Body of pancreas (tissue), 4 donors: Measurements from ENCODE around the gene SLC36A1. TPM values are rescaled to one million over a fixed set of nuclear protein-coding genes. Genes with fewer than 3 reads are reported as not detected.
A peak's percentile ranks its signal among the peaks of the same experiment; 100 is the strongest.

Experiments
- ATAC-seq: fragments of 150-250 bp; one replicate; pipeline ENCODE4 v1.9.1; 2016
- DNase-seq, 4 donors: peaks; one replicate each; pipeline ENCODE4 v3.0.0-alpha.2; 2019
- H3K27ac ChIP-seq, 4 donors: fragments of 200-600 bp; sonication (generic); 1 replicate in 3 of 4; 2 replicates in 1 of 4; pipeline versions ENCODE4 v1.5.1 to v1.6.1; 2016 to 2019; ENCODE audit warnings: mild to moderate bottlenecking in 1 of 4, mixed read lengths in 1 of 4, moderate library complexity in 1 of 4
- H3K27me3 ChIP-seq, 2 donors: fragments of 200-600 bp; sonication (generic); one replicate each; pipeline ENCODE4 v1.6.0; 2016; ENCODE audit warnings: mild to moderate bottlenecking in 1 of 2
- H3K36me3 ChIP-seq, 2 donors: fragments of 200-600 bp; sonication (generic); replicated peaks in 1 of 2; 2 replicates each; pipeline ENCODE4 v1.5.1; 2016; ENCODE audit warnings: low read depth in 2 of 2; ENCODE audit not compliant: insufficient read depth in 1 of 2
- H3K4me1 ChIP-seq: fragments of 200-600 bp; sonication (generic); one replicate; pipeline ENCODE4 v1.6.0; 2016
- H3K4me3 ChIP-seq, 2 donors: fragments of 200-600 bp; sonication (generic); 1 replicate in 1 of 2; 2 replicates in 1 of 2; pipeline ENCODE4 v1.5.1; 2016 to 2019
- H3K9me3 ChIP-seq, 3 donors: fragments of 200-600 bp; sonication (generic); 1 replicate in 2 of 3; 2 replicates in 1 of 3; pipeline ENCODE4 v1.5.1; 2016
- POLR2A ChIP-seq, 3 donors: fragments of 450-650 bp; IDR thresholded peaks; one replicate each; pipeline ENCODE4 v1.6.1; 2016; ENCODE audit warnings: antibody characterized with exemption in 3 of 3, mild to moderate bottlenecking in 2 of 3
- WGBS, 2 donors: methylation state at CpG; one replicate each; pipeline ENCODE4 v1.1.5; 2017; 5-methylcytosine and 5-hydroxymethylcytosine counted together
- intact Hi-C: fragments of 100-400 bp; cut with DNase I; formaldehyde crosslinking; loops from one replicate; pipeline ENCODE4 v1.15.1; 2023
- total RNA-seq, 2 donors: library from RNA; depleted of rRNA; stranded (reverse); fragments of >200 nt; gene quantifications; one replicate each; pipeline ENCODE4 v1.1.0, GENCODE V29; 2016
- TF ChIP-seq, protein P1 (sequence below), 7 experiments: fragments of 450-650 bp in 4 of 7; fragments of 200-600 bp in 3 of 7; sonication (generic) in 3 of 7; IDR thresholded peaks; one replicate each; pipeline ENCODE4 v1.5.1; 2016 to 2019; ENCODE audit warnings: antibody characterized with exemption in 7 of 7

SLC36A1 gene
- total RNA-seq, 2 donors from 2014 or later, result 6.5 to 12.5 TPM

DNA sequence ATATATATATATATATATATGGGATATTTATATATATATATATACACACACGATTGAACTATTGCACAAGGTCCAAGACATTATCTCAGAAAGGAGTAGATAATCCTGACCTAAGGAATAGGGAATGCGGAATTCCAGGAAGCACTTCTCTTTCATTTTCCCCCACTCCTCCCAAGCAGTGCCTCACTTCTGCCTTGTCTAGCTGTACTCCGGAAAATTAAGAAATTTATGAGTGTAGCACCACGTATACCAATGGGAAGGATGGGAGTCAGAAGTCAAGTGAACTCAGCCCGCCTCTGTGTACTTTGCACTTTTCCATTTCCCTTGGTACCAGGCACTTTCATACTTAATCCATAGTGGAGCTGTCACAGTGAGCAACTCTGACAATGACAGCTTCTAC, 10.9 kb downstream of the SLC36A1 start:
- H3K27ac ChIP-seq, result no peak overlapping the region
- no peak for TF ChIP-seq POLR2A (IDR thresholded peaks at IDR 0.05)
- TF ChIP-seq, protein P1, sequence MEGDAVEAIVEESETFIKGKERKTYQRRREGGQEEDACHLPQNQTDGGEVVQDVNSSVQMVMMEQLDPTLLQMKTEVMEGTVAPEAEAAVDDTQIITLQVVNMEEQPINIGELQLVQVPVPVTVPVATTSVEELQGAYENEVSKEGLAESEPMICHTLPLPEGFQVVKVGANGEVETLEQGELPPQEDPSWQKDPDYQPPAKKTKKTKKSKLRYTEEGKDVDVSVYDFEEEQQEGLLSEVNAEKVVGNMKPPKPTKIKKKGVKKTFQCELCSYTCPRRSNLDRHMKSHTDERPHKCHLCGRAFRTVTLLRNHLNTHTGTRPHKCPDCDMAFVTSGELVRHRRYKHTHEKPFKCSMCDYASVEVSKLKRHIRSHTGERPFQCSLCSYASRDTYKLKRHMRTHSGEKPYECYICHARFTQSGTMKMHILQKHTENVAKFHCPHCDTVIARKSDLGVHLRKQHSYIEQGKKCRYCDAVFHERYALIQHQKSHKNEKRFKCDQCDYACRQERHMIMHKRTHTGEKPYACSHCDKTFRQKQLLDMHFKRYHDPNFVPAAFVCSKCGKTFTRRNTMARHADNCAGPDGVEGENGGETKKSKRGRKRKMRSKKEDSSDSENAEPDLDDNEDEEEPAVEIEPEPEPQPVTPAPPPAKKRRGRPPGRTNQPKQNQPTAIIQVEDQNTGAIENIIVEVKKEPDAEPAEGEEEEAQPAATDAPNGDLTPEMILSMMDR (IDR thresholded peaks at IDR 0.05), result no peak
- H3K4me1 ChIP-seq, result peaks cover 13% of the 10 kb centered on the region
- no peak for ATAC-seq
- H3K27me3 ChIP-seq, result no peaks in the 10 kb centered on the region
- intact Hi-C loops, result loop anchor here (10.0 kb wide), 2 partner anchors 46 to 186 kb away; no protein-coding TSS in a partner anchor
- H3K4me3 ChIP-seq, result no peak overlapping the region
- H3K36me3 ChIP-seq, result no peaks in the 10 kb centered on the region
- H3K9me3 ChIP-seq, result no peaks in the 10 kb centered on the region
- DNase-seq, result no peak
- WGBS, 2 donors, result 57 to 64% methylated on average over 5 of the region's 5 CpGs

DNA sequence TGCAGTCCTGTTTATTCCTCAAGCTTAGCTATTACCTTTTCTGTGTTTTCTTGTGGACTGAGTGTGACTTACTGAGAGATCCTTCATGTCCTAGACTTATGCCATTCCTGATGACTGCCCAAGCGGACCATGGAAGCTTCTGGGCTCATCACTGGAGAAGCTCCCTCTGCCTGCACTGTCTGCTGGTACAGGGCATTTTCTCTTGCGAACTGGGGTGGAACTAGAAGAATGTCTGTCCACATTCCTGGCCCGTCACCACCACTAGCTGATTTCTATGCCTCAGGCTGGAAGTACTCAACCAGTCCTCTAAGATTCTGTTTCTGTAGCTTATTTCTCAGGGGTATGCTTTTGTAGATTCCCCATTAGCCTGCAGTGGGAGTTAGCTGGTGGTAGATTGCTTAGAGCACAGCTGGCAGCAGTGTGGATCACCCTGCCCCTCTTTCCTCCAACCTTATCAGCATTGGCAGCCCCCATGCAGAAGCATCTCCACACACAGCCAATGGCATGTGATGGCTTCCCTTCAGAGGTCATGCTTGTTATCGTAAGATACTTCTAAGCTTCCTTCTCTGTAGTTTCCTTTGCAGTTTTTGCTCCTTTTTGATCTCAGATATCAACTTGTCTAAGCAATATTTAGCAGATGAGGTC, 12.4 kb downstream of the SLC36A1 start:
- ATAC-seq (no peak), DNase-seq (no peak)
- Histone ChIP-seq H3K4me3 (no peak overlapping the region), H3K27ac (no peak overlapping the region), H3K9me3 (no peaks in the 10 kb centered on the region), H3K36me3 (no peaks in the 10 kb centered on the region), H3K27me3 (no peaks in the 10 kb centered on the region), H3K4me1 (peaks cover 13% of the 10 kb centered on the region)
- TF ChIP-seq, protein P1 (IDR thresholded peaks at IDR 0.05), result no peak
- no peak for TF ChIP-seq POLR2A (IDR thresholded peaks at IDR 0.05)
- intact Hi-C loops, result loop anchor here (10.0 kb wide), 2 partner anchors 45 to 185 kb away; no protein-coding TSS in a partner anchor
- 86 to 98% methylated on average over 4 of the region's 4 CpGs for WGBS, 2 donors

DNA sequence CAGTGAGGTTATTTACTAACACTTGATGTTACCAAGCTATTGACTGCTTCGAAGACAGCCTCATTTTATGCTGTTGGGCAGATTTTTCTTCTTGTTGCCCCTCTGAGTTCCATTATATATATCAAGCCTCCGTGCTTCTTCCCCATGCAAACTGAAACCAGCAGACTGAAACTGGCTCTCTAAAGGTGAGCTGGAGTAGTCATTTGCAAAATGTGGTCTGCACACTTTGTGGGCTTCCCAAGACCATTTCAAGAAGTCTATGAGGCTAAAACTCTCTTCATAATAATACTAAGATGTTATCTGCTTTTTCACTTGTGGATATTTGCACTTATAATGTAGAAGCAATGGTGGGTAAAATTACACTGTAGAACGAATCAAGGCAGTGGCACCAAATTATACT, 13.9 kb downstream of the SLC36A1 start:
- Histone ChIP-seq H3K27ac (no peak overlapping the region), H3K27me3 (no peaks in the 10 kb centered on the region), H3K9me3 (no peaks in the 10 kb centered on the region), H3K4me1 (peaks cover 10% of the 10 kb centered on the region), H3K4me3 (no peak overlapping the region), H3K36me3 (peaks cover 0 to 5% of the 10 kb centered on the region in 2 donors)
- DNase-seq (no peak), ATAC-seq (no peak)
- intact Hi-C loops, result no loop called here
- TF ChIP-seq, protein P1 (IDR thresholded peaks at IDR 0.05), result no peak
- TF ChIP-seq POLR2A (IDR thresholded peaks at IDR 0.05), result no peak
- WGBS, 2 donors, result 88 to 96% methylated on average over 3 of the region's 3 CpGs

DNA sequence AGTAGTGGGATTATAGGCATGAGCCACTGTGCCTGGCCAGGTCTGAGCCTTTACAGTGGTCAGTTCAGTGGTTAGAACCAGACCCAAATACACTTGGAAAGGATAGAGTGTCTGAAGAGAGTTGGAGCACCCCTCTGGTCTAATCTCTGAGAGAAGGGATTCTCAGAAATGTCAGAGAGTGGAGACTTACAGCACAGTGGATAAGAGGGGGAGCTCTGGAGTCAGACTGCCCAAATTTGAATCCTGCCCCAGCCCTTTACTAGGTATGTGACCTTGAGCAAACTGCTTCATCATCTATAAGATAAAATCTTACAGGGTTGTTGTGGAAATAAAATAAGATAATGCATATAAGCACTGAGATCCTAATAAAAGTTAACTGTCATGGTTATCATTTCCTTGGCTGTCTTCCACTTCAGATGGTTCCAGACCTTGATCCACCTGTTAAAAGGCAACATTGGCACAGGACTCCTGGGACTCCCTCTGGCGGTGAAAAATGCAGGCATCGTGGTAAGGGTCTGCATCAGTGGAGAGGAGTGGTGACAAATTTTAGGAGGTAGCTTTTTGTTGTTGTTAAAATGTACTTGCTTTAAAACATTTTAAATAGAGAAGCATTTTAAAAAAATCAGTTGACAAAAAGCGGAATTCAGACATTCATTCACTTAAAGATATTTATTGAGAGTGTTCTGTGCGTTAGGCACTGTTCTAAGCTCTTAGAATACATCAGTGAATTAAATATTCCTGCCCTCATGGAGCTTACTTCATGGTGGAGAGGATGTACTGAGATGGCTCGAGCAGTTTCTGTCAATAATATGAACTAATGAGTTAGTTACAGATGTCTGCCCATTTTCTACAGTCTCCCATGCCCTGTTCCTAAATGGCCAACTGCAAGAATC, 16.0 kb downstream of the SLC36A1 start:
- 62 to 63% methylated on average over 5 of the region's 5 CpGs for WGBS, 2 donors
- no peak for TF ChIP-seq POLR2A (IDR thresholded peaks at IDR 0.05)
- TF ChIP-seq, protein P1 (IDR thresholded peaks at IDR 0.05), result peak in 2 of 7 experiments; percentile 5 to 6
- no peak for ATAC-seq

More for the DNA sequence above, 16.0 kb downstream of the SLC36A1 start:
- no peaks in the 10 kb centered on the region for H3K4me1 ChIP-seq
- intact Hi-C loops, result no loop called here
- no peak overlapping the region for H3K27ac ChIP-seq
- H3K4me3 ChIP-seq, result no peak overlapping the region
- H3K36me3 ChIP-seq, result peaks cover 0 to 7% of the 10 kb centered on the region in 2 donors
- no peak for DNase-seq
- H3K9me3 ChIP-seq, result no peaks in the 10 kb centered on the region
- no peaks in the 10 kb centered on the region for H3K27me3 ChIP-seq
